ENCODE measurements around the gene ELF2. TPM values are rescaled to one million over a fixed set of nuclear protein-coding genes. Genes with fewer than 3 reads are reported as not detected.

ELF2 gene
- total and polyA plus RNA-seq, 2 experiments from 2014 or later: 38.2 to 48.8 TPM

DNA sequence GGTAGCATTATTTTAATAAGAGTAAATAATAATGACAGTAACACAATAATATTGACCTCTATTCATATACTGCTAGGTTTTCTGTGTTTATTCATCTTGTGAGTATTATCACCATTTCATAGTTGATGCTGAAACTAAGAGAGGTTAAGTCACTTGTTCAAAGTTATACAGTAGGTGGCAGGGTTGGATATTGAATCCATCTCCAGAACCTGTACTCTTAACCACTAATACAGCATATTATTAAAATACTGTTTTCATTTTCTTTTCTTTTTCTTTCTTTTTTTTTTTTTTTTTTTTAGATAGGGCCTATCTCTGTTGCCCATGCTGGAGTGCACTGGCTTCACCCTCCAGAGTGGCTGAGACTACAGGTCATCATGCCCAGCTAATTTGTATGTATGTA is 7.1 kb upstream of the ELF2 start:
- H3K4me3 Mint-ChIP-seq: no peak overlapping the region
- H3K27ac Mint-ChIP-seq: no peak overlapping the region
- no peak for TF ChIP-seq ZNF462 (CRISPR knock-in tag; IDR thresholded peaks at IDR 0.05)
- no peak for TF ChIP-seq EZH2phosphoT487 (IDR thresholded peaks at IDR 0.05; ENCODE audit: unreplicated experiment)
- TF ChIP-seq, protein P1, sequence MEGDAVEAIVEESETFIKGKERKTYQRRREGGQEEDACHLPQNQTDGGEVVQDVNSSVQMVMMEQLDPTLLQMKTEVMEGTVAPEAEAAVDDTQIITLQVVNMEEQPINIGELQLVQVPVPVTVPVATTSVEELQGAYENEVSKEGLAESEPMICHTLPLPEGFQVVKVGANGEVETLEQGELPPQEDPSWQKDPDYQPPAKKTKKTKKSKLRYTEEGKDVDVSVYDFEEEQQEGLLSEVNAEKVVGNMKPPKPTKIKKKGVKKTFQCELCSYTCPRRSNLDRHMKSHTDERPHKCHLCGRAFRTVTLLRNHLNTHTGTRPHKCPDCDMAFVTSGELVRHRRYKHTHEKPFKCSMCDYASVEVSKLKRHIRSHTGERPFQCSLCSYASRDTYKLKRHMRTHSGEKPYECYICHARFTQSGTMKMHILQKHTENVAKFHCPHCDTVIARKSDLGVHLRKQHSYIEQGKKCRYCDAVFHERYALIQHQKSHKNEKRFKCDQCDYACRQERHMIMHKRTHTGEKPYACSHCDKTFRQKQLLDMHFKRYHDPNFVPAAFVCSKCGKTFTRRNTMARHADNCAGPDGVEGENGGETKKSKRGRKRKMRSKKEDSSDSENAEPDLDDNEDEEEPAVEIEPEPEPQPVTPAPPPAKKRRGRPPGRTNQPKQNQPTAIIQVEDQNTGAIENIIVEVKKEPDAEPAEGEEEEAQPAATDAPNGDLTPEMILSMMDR (conservative IDR thresholded peaks at IDR 0.05; ENCODE audit: low read depth in 2 of 2): peak in 1 of 2 experiments; percentile 35; a peak in 1 of 4 replicates
- TF ChIP-seq CREB1 (CRISPR knock-in tag; IDR thresholded peaks at IDR 0.05; ENCODE audit: low read depth): no peak
- TF ChIP-seq POLR2AphosphoS5 (IDR thresholded peaks at IDR 0.05; ENCODE audit: low read depth): no peak
- TF ChIP-seq REST (IDR thresholded peaks at IDR 0.05; ENCODE audit: unreplicated experiment): no peak
- no peak for TF ChIP-seq ZNF114 (CRISPR knock-in tag; IDR thresholded peaks at IDR 0.05)

More for the DNA sequence above, 7.1 kb upstream of the ELF2 start:
- Histone ChIP-seq H3K27ac (ENCODE audit: low read depth) (no peak overlapping the region), H3K79me2 (replicated peaks; ENCODE audit: insufficient read depth) (no peaks in the 10 kb centered on the region), H3K4me3 (no peak overlapping the region), H3K9me2 (ENCODE audit: insufficient read depth) (no peaks in the 10 kb centered on the region), H3K4me2 (no peak overlapping the region), H3K4me1 (ENCODE audit: insufficient read depth) (peaks cover 22% of the 10 kb centered on the region), H4K20me1 (replicated peaks; ENCODE audit: insufficient read depth) (no peaks in the 10 kb centered on the region), H3F3A (replicated peaks; ENCODE audit: low read depth) (peaks cover 8% of the 10 kb centered on the region), H3K36me3 (ENCODE audit: insufficient read depth) (no peaks in the 10 kb centered on the region), H3K27me3 (ENCODE audit: insufficient read depth) (no peaks in the 10 kb centered on the region; the same call in 1 of the 2 replicates), H2AFZ (no peak overlapping the region)
- H3K27me3 Mint-ChIP-seq (ENCODE audit: insufficient read depth, low read depth, poor library complexity): peaks cover 2% of the 10 kb centered on the region
- DNase-seq (ENCODE audit: low spot score) (no peak), ATAC-seq (no peak)
- H3K36me3 Mint-ChIP-seq (ENCODE audit: low read depth): no peaks in the 10 kb centered on the region
- H3K9me3 Mint-ChIP-seq: no peaks in the 10 kb centered on the region
- peaks cover 17% of the 10 kb centered on the region for H3K4me1 Mint-ChIP-seq
